HG02610 (cell line): ENCODE measurements around the gene HAGHL.
A peak's percentile ranks its signal among the peaks of the same experiment; 100 is the strongest.

Source experiments
- ATAC-seq: cut with Tn5 transposase; IDR thresholded peaks from one replicate; pipeline ENCODE4 v1.9.1; 2021; ENCODE audit warnings: mild to moderate bottlenecking, moderate library complexity; ENCODE audit not compliant: unreplicated experiment

HAGHL gene

GRCh38 chr16:720990-721764, 5.7 kb upstream of the HAGHL start, which contains the start of gene ANTKMT:
ANTKMT (plus strand) TSS chr16:721146; CDS start chr16:721275, 129 bp downstream.
- ATAC-seq: peak; percentile 73

GRCh38 chr16:721765-722540, 5.0 kb upstream of the HAGHL start:
- ATAC-seq: no peak

GRCh38 chr16:722835-723633, 3.9 kb upstream of the HAGHL start:
- no peak for ATAC-seq

GRCh38 chr16:723695-724094, 3.2 kb upstream of the HAGHL start:
- no peak for ATAC-seq

- no peak for ATAC-seq
Observed at GRCh38 chr16:724188-725040, 2.5 kb upstream of the HAGHL start.

GRCh38 chr16:725041-725376, 1.9 kb upstream of the HAGHL start:
- ATAC-seq: no peak

GRCh38 chr16:725463-726187, 1.3 kb upstream of the HAGHL start:
- no peak for ATAC-seq

GRCh38 chr16:726188-726437, 793 bp upstream of the HAGHL start:
- no peak for ATAC-seq

- no peak for ATAC-seq
Observed at GRCh38 chr16:727291-727977, 528 bp downstream of the HAGHL start.

GRCh38 chr16:728131-728889, 1.4 kb downstream of the HAGHL start:
- no peak for ATAC-seq

- no peak for ATAC-seq
Observed at GRCh38 chr16:728890-729744, 2.2 kb downstream of the HAGHL start.

GRCh38 chr16:729768-730665, 3.1 kb downstream of the HAGHL start:
- no peak for ATAC-seq

- no peak for ATAC-seq
Observed at GRCh38 chr16:730666-731509, 4.0 kb downstream of the HAGHL start.

GRCh38 chr16:732332-732731, 5.4 kb downstream of the HAGHL start:
- ATAC-seq: no peak

GRCh38 chr16:732936-733335, 6.0 kb downstream of the HAGHL start:
- ATAC-seq: no peak
